ENCODE data around the gene GNPDA1.

DNA sequence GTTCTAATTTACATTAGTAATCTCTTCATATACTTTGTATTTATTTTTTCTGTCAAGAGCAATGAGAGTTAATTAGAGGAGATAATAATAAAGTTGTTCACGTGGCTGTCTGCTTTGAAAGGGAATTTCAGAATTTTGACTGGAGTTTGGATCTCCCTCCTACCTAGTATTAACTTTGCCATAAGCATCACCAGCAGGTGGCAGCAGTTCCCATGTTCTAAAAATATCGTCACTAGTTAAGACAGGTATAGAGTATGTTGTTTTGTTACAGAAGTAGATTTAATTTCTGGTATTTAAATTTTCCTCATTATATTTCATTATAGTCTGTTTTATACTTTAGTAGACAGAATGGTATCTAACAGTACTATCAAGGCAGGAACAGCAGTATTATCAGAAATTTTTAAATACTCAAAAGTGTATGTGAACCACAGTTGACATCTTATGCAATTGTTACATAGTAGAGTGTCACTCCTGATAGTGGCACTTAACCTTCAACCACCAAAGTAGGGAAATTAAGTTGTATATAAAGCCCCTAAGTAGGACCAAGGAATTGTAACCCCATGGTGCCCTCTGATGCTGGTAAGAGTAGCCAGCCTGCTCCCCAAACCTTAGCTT lies 20.4 kb downstream of the GNPDA1 start:
- TF ChIP-seq FOXP2 (optimal IDR thresholded peaks at IDR 0.05; ENCODE audit: borderline replicate concordance, extremely low read depth, extremely low read length, insufficient read depth) = no peak
- TF ChIP-seq SIN3A (IDR thresholded peaks at IDR 0.05; ENCODE audit: borderline replicate concordance, insufficient read depth, low read length) = no peak
- no peak for TF ChIP-seq TAF1 (IDR thresholded peaks at IDR 0.05; ENCODE audit: borderline replicate concordance, insufficient read depth, low read length)
- no peak for TF ChIP-seq POLR2AphosphoS5 (IDR thresholded peaks at IDR 0.05; ENCODE audit: low read depth, low read length)

All from PFSK-1 (cell line).